Measurements from ENCODE around the gene WBP1L. TPM values are rescaled to one million over a fixed set of nuclear protein-coding genes. Genes with fewer than 3 reads are reported as not detected.

The WBP1L gene
- polyA plus RNA-seq, 3 donors: 24.8 to 43.0 (median 38.3) TPM

DNA sequence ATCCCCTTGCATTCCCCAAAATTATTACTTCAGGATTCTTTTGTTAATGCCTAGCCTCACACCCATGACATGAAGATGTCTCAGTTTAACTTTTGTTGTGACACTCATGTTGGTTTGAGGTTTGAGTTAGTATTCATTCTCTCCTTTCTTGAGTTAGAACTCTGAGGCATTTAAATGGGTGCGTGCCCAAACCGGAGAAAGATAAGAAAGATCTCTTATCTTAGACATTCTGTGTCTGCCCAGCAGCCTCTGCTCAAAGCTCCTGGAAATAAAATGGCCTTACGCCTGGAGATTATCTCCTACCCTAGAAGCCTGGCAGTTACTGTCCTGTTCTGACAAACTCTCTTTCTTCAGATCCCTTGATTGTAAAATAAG is 26.3 kb downstream of the WBP1L start:
- H3K4me2 ChIP-seq (replicated peaks; ENCODE audit: extremely low read depth, low read length, poor library complexity, severe bottlenecking): no peak overlapping the region
- H3K36me3 ChIP-seq (replicated peaks in 1 of 2; ENCODE audit: control insufficient read depth in 1 of 2, insufficient read depth in 2 of 2, low read length in 2 of 2): peaks cover 11 to 19% of the 10 kb centered on the region in 2 donors
- DNase-seq: no peak
- H3K9ac ChIP-seq (ENCODE audit: insufficient read depth, low read length, poor library complexity, severe bottlenecking): no peak overlapping the region
- peaks cover 25% of the 10 kb centered on the region for H3K4me1 Mint-ChIP-seq
- peaks cover 39% of the 10 kb centered on the region for H4K20me1 ChIP-seq (ENCODE audit: insufficient read depth, low read length)
- intact Hi-C loops (cut with micrococcal nuclease): loop anchor here (5.0 kb wide), 1 partner anchor 47 kb away; no protein-coding TSS in a partner anchor
- H3K4me1 ChIP-seq (ENCODE audit: control insufficient read depth in 1 of 2, insufficient read depth in 2 of 2, low read length in 2 of 2): peaks cover 22 to 25% of the 10 kb centered on the region in 2 donors
- no peak overlapping the region for H3K4me3 Mint-ChIP-seq
- H3K27ac ChIP-seq (ENCODE audit: low read depth in 1 of 2, low read length in 2 of 2): peak overlapping the region in 1 of 2 donors; percentile 18
- H3K9me3 ChIP-seq (replicated peaks in 1 of 2; ENCODE audit: control insufficient read depth in 1 of 2, insufficient read depth in 1 of 2, low read length in 2 of 2): no peaks in the 10 kb centered on the region
- no peak overlapping the region for H3K4me3 ChIP-seq (replicated peaks in 1 of 3; ENCODE audit: low read depth in 2 of 3, low read length in 3 of 3)
- no peak overlapping the region for H2AFZ ChIP-seq (ENCODE audit: insufficient read depth, low read depth, low read length, poor library complexity, severe bottlenecking)
- WGBS (ENCODE audit: insufficient coverage): 100% methylated on average over 1 of the region's 3 CpGs
- TF ChIP-seq, protein P1, sequence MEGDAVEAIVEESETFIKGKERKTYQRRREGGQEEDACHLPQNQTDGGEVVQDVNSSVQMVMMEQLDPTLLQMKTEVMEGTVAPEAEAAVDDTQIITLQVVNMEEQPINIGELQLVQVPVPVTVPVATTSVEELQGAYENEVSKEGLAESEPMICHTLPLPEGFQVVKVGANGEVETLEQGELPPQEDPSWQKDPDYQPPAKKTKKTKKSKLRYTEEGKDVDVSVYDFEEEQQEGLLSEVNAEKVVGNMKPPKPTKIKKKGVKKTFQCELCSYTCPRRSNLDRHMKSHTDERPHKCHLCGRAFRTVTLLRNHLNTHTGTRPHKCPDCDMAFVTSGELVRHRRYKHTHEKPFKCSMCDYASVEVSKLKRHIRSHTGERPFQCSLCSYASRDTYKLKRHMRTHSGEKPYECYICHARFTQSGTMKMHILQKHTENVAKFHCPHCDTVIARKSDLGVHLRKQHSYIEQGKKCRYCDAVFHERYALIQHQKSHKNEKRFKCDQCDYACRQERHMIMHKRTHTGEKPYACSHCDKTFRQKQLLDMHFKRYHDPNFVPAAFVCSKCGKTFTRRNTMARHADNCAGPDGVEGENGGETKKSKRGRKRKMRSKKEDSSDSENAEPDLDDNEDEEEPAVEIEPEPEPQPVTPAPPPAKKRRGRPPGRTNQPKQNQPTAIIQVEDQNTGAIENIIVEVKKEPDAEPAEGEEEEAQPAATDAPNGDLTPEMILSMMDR (IDR thresholded peaks at IDR 0.05): no peak
- no peaks in the 10 kb centered on the region for H3K9me3 Mint-ChIP-seq
- no peaks in the 10 kb centered on the region for H3K27me3 Mint-ChIP-seq (ENCODE audit: low read depth in 3 of 3)
- peaks cover 27 to 53% of the 10 kb centered on the region in 2 donors for H3K36me3 Mint-ChIP-seq
- peaks cover 54% of the 10 kb centered on the region for H3K79me2 ChIP-seq (ENCODE audit: insufficient read depth, low read length)
- H3K27ac Mint-ChIP-seq: peak overlapping the region in 2 of 7 donors; percentile 60 to 75
- H3K27me3 ChIP-seq (ENCODE audit: control insufficient read depth in 2 of 2, insufficient read depth in 2 of 2, low read length in 2 of 2): no peaks in the 10 kb centered on the region

DNA sequence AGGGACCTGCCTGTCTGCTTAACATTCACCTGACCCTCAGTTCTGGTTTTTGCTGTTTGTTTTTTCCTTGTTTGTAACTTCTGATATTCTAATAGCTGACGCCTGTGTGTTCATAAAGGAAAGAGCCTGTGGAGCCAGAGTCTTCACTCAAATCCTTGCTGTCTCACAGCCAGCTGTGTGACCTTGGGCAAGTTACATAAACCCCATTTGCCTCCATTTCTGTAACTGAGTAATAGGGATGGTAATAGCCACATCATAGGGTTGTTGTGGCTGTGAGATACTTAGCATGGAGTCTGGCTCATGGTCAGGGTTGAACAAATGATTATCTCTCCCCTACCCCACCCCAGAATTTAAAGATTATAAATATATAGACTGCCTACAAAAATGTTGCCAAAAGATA is 27.0 kb downstream of the WBP1L start:
- H2AFZ ChIP-seq (ENCODE audit: insufficient read depth, low read depth, low read length, poor library complexity, severe bottlenecking): no peak overlapping the region
- intact Hi-C loops (cut with micrococcal nuclease): loop anchor here (5.0 kb wide), 1 partner anchor 47 kb away; no protein-coding TSS in a partner anchor
- Mint-ChIP-seq H3K9me3 (no peaks in the 10 kb centered on the region), H3K27ac (peak overlapping the region in 4 of 7 donors; percentile 57 to 75 (median 60)), H3K36me3 (peaks cover 26 to 53% of the 10 kb centered on the region in 2 donors), H3K4me1 (peaks cover 32% of the 10 kb centered on the region), H3K4me3 (no peak overlapping the region), H3K27me3 (ENCODE audit: low read depth in 3 of 3) (no peaks in the 10 kb centered on the region)
- no peaks in the 10 kb centered on the region for H3K27me3 ChIP-seq (ENCODE audit: control insufficient read depth in 2 of 2, insufficient read depth in 2 of 2, low read length in 2 of 2)
- no peaks in the 10 kb centered on the region for H3K9me3 ChIP-seq (replicated peaks in 1 of 2; ENCODE audit: control insufficient read depth in 1 of 2, insufficient read depth in 1 of 2, low read length in 2 of 2)
- H3K4me3 ChIP-seq (replicated peaks in 1 of 3; ENCODE audit: low read depth in 2 of 3, low read length in 3 of 3): no peak overlapping the region
- H3K36me3 ChIP-seq (replicated peaks in 1 of 2; ENCODE audit: control insufficient read depth in 1 of 2, insufficient read depth in 2 of 2, low read length in 2 of 2): peaks cover 4 to 12% of the 10 kb centered on the region in 2 donors
- no peak for DNase-seq
- H3K79me2 ChIP-seq (ENCODE audit: insufficient read depth, low read length): peaks cover 54% of the 10 kb centered on the region
- peak overlapping the region in 1 of 2 donors; percentile 18 for H3K27ac ChIP-seq (ENCODE audit: low read depth in 1 of 2, low read length in 2 of 2)
- peaks cover 39% of the 10 kb centered on the region for H4K20me1 ChIP-seq (ENCODE audit: insufficient read depth, low read length)
- H3K9ac ChIP-seq (ENCODE audit: insufficient read depth, low read length, poor library complexity, severe bottlenecking): no peak overlapping the region
- peaks cover 29 to 32% of the 10 kb centered on the region in 2 donors for H3K4me1 ChIP-seq (ENCODE audit: control insufficient read depth in 1 of 2, insufficient read depth in 2 of 2, low read length in 2 of 2)
- no CpG with 5 or more reads among the region's 1 CpG for WGBS (ENCODE audit: insufficient coverage)
- TF ChIP-seq, protein P1 (IDR thresholded peaks at IDR 0.05): no peak
- no peak overlapping the region for H3K4me2 ChIP-seq (replicated peaks; ENCODE audit: extremely low read depth, low read length, poor library complexity, severe bottlenecking)

Data from CD14-positive monocyte (primary cell).